ENCODE data around the gene SLC2A6. TPM values are rescaled to one million over a fixed set of nuclear protein-coding genes. Genes with fewer than 3 reads are reported as not detected.

Gene SLC2A6
- total RNA-seq, 1 donor from 2014 or later: 24.3 TPM

- Mint-ChIP-seq H3K4me3 (ENCODE audit: unreplicated experiment) (no peak overlapping the region), H3K27me3 (ENCODE audit: low read depth, unreplicated experiment) (no peaks in the 10 kb centered on the region), H3K4me1 (ENCODE audit: low read depth, unreplicated experiment) (no peaks in the 10 kb centered on the region), H3K9me3 (ENCODE audit: unreplicated experiment) (no peaks in the 10 kb centered on the region), H3K36me3 (ENCODE audit: low read depth, unreplicated experiment) (peaks cover 4% of the 10 kb centered on the region), H3K27ac (ENCODE audit: unreplicated experiment) (no peak overlapping the region)
- no peak overlapping the region for H3K27ac ChIP-seq (ENCODE audit: low read depth, low read length)
- no peak for TF ChIP-seq EZH2 (IDR thresholded peaks at IDR 0.05; ENCODE audit: insufficient read depth, low read length)
- TF ChIP-seq CTCF (IDR thresholded peaks at IDR 0.05; ENCODE audit: insufficient read depth, low read depth, low read length): no peak
- peaks cover 36% of the 10 kb centered on the region for H4K20me1 ChIP-seq (ENCODE audit: insufficient read depth, low read length)
- H3K27me3 ChIP-seq (ENCODE audit: insufficient read depth, low read length): no peaks in the 10 kb centered on the region
- H3K4me2 ChIP-seq (ENCODE audit: low read length): no peak overlapping the region
- no peak overlapping the region for H3K4me3 ChIP-seq (ENCODE audit: insufficient read depth, low read depth, low read length)
- no peaks in the 10 kb centered on the region for H3K9me3 ChIP-seq (ENCODE audit: insufficient read depth, low read depth, low read length)
- no peak overlapping the region for H3K9ac ChIP-seq (ENCODE audit: low read length)
- peaks cover 4% of the 10 kb centered on the region for H3K4me1 ChIP-seq (ENCODE audit: insufficient read depth, low read length)
- no peaks in the 10 kb centered on the region for H3K36me3 ChIP-seq (ENCODE audit: insufficient read depth, low read length)
- no peak overlapping the region for H2AFZ ChIP-seq (ENCODE audit: low read depth, low read length)
- H3K79me2 ChIP-seq (ENCODE audit: insufficient read depth, low read length): no peaks in the 10 kb centered on the region
- no peak for FAIRE-seq
- DNase-seq (ENCODE audit: low read depth): no peak
Observed at GRCh38 chr9:133463234-133463863, 15.6 kb downstream of the SLC2A6 start.

GRCh38 chr9:133461975-133462374, 16.9 kb downstream of the SLC2A6 start:
- Histone ChIP-seq H3K9me3 (ENCODE audit: insufficient read depth, low read depth, low read length) (no peaks in the 10 kb centered on the region), H3K27ac (ENCODE audit: low read depth, low read length) (no peak overlapping the region), H4K20me1 (ENCODE audit: insufficient read depth, low read length) (peaks cover 36% of the 10 kb centered on the region), H3K4me2 (ENCODE audit: low read length) (no peak overlapping the region), H3K79me2 (ENCODE audit: insufficient read depth, low read length) (no peaks in the 10 kb centered on the region), H3K9ac (ENCODE audit: low read length) (no peak overlapping the region), H3K27me3 (ENCODE audit: insufficient read depth, low read length) (peaks cover 3% of the 10 kb centered on the region), H2AFZ (ENCODE audit: low read depth, low read length) (no peak overlapping the region), H3K4me3 (ENCODE audit: insufficient read depth, low read depth, low read length) (no peak overlapping the region), H3K36me3 (ENCODE audit: insufficient read depth, low read length) (no peaks in the 10 kb centered on the region), H3K4me1 (ENCODE audit: insufficient read depth, low read length) (peaks cover 4% of the 10 kb centered on the region)
- no peaks in the 10 kb centered on the region for H3K27me3 Mint-ChIP-seq (ENCODE audit: low read depth, unreplicated experiment)
- no peak for TF ChIP-seq CTCF (IDR thresholded peaks at IDR 0.05; ENCODE audit: insufficient read depth, low read depth, low read length)
- TF ChIP-seq EZH2 (IDR thresholded peaks at IDR 0.05; ENCODE audit: insufficient read depth, low read length): no peak
- H3K36me3 Mint-ChIP-seq (ENCODE audit: low read depth, unreplicated experiment): peaks cover 4% of the 10 kb centered on the region
- DNase-seq (ENCODE audit: low read depth): no peak
- FAIRE-seq: no peak
- H3K4me1 Mint-ChIP-seq (ENCODE audit: low read depth, unreplicated experiment): no peaks in the 10 kb centered on the region
- H3K9me3 Mint-ChIP-seq (ENCODE audit: unreplicated experiment): no peaks in the 10 kb centered on the region
- H3K27ac Mint-ChIP-seq (ENCODE audit: unreplicated experiment): no peak overlapping the region
- no peak overlapping the region for H3K4me3 Mint-ChIP-seq (ENCODE audit: unreplicated experiment)

Data from astrocyte (in vitro differentiated cells and primary cell).